Activated naive CD8-positive, alpha-beta T cell treated with anti-CD3 and anti-CD28 coated beads for 36 hours (primary cell): Measurements from ENCODE around the gene GPC5. TPM values are rescaled to one million over a fixed set of nuclear protein-coding genes. Genes with fewer than 3 reads are reported as not detected.
"Not testable (repeated sequence)": the region's sequence is repeated elsewhere in the genome, so short reads cannot be mapped to it uniquely, and the experiment has no call there.

Source experiments
- DNase-seq: peaks from one replicate; pipeline ENCODE4 v3.0.0; 2021
- H3K27ac Mint-ChIP-seq: one replicate; pipeline ENCODE4 v1.8.0; 2022; ENCODE audit warnings: mild to moderate bottlenecking, moderate library complexity, mixed read lengths
- H3K27me3 Mint-ChIP-seq: one replicate; pipeline ENCODE4 v1.8.0; 2022; ENCODE audit warnings: mild to moderate bottlenecking, mixed read lengths
- H3K36me3 Mint-ChIP-seq: one replicate; pipeline ENCODE4 v1.8.0; 2021; ENCODE audit warnings: mild to moderate bottlenecking, mixed read lengths
- H3K4me1 Mint-ChIP-seq: one replicate; pipeline ENCODE4 v1.8.0; 2021; ENCODE audit warnings: mixed read lengths
- H3K4me3 Mint-ChIP-seq: one replicate; pipeline ENCODE4 v1.8.0; 2022; ENCODE audit warnings: mild to moderate bottlenecking, moderate library complexity, mixed read lengths
- H3K9me3 Mint-ChIP-seq: one replicate; pipeline ENCODE4 v1.8.0; 2022; ENCODE audit warnings: mixed read lengths
- total RNA-seq, 2 experiments: library from RNA; stranded (reverse); gene quantifications; one replicate each; pipeline ENCODE4 v1.2.3, GENCODE V29; 2021

GPC5 gene
- total RNA-seq, 2 experiments from 2014 or later: 0.23 TPM; not detected in 1

DNA sequence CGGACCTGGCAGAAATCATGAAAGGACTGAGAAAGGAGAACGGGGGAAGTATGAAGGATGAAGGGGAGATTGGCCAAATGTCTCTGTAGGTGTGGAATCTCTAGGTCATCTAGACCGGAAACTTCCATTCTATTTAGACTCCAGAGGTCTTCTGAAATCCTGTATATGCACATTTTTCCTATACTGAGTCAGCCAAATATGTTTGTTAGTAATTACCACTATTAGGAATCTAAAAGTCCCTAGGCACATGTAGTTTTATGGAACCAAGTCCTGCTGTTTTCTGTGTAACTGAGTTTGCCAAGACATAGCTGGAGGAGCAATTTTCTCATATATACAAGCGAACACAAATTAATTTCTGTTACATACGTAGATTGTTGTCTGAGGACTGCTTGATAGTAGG lies 498.1 kb downstream of the GPC5 start:
- H3K9me3 Mint-ChIP-seq: peaks cover 3% of the 10 kb centered on the region
- H3K4me3 Mint-ChIP-seq: no peak overlapping the region
- no peaks in the 10 kb centered on the region for H3K4me1 Mint-ChIP-seq
- no peaks in the 10 kb centered on the region for H3K27me3 Mint-ChIP-seq
- H3K36me3 Mint-ChIP-seq: no peaks in the 10 kb centered on the region
- no peak for DNase-seq
- H3K27ac Mint-ChIP-seq: no peak overlapping the region

DNA sequence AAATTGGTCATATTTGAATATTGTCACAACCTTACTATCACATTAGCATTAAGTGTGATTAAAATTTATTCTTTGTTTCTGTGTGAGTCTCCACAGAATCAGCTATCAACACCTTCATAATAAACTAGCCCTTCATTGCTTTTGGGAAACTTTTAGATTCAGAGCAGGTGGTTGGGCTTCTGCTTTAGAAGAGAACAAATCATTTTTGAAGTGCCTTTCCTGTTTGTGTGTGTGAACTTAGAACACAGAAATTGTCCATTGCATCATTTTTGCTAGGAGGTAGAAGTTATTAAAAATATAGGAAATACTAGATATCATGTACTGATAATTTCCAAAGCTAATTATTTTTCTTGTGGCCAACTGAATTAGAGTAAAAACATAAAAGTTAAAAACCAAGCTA lies 500.6 kb downstream of the GPC5 start:
- not testable (repeated sequence) for H3K9me3 Mint-ChIP-seq, DNase-seq, H3K27me3 Mint-ChIP-seq, H3K36me3 Mint-ChIP-seq, H3K27ac Mint-ChIP-seq, H3K4me1 Mint-ChIP-seq, H3K4me3 Mint-ChIP-seq

- no peak for DNase-seq
- Mint-ChIP-seq H3K27me3 (no peaks in the 10 kb centered on the region), H3K27ac (no peak overlapping the region), H3K4me1 (no peaks in the 10 kb centered on the region), H3K36me3 (no peaks in the 10 kb centered on the region), H3K4me3 (no peak overlapping the region), H3K9me3 (peaks cover 3% of the 10 kb centered on the region)
These were observed 503.9 kb downstream of the GPC5 start for GRCh38 chr13:91902291-91902690.

DNA sequence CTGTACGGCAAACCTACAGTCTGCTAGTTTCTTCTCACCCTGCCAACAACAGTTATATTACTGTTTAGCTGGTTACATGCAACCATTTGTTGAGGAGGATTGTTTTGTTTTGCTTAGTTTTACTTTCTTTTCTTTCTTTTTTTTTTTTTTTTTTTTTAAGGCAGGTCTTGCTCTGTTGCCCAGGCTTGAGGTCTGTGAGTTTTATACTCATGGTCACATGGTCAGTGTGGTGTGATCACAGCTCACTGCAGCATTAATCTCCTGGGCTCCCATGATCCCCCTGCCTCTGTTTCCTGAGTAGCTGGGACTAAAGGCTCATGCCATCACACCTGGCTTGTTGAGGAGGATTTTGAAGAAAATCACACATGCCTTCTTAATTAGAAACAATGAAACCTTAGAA lies 505.6 kb downstream of the GPC5 start:
- no peak overlapping the region for H3K27ac Mint-ChIP-seq
- peaks cover 2% of the 10 kb centered on the region for H3K9me3 Mint-ChIP-seq
- DNase-seq: no peak
- no peaks in the 10 kb centered on the region for H3K4me1 Mint-ChIP-seq
- no peak overlapping the region for H3K4me3 Mint-ChIP-seq
- H3K27me3 Mint-ChIP-seq: no peaks in the 10 kb centered on the region
- H3K36me3 Mint-ChIP-seq: no peaks in the 10 kb centered on the region

GRCh38 chr13:91904597-91904996 lies 506.2 kb downstream of the GPC5 start:
- Mint-ChIP-seq H3K27me3 (no peaks in the 10 kb centered on the region), H3K4me1 (no peaks in the 10 kb centered on the region), H3K4me3 (no peak overlapping the region), H3K36me3 (no peaks in the 10 kb centered on the region), H3K9me3 (peaks cover 2% of the 10 kb centered on the region), H3K27ac (no peak overlapping the region)
- DNase-seq: no peak

GRCh38 chr13:91907398-91907797 lies 509.0 kb downstream of the GPC5 start:
- no peaks in the 10 kb centered on the region for H3K27me3 Mint-ChIP-seq
- no peaks in the 10 kb centered on the region for H3K36me3 Mint-ChIP-seq
- no peak for DNase-seq
- H3K27ac Mint-ChIP-seq: no peak overlapping the region
- H3K4me3 Mint-ChIP-seq: no peak overlapping the region
- H3K4me1 Mint-ChIP-seq: no peaks in the 10 kb centered on the region
- H3K9me3 Mint-ChIP-seq: peaks cover 2% of the 10 kb centered on the region

DNA sequence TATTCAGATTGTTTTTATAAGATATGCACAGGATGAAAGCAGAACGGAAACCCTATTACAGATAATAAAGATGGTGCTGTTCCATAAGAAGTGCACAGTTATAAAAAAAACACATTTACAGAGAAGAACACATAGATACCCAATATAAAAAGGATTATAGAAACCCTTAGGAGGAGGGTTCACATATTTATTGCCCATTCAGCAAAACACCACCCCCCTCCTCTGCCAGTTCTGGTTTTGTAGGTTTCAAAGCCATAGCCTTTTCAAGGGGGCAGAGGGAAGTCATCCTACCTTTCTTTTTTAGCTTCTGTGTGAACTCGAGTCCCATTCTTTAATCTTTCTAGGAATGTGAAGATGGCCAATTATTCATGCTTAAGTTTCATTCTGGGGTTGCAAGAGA lies 511.2 kb downstream of the GPC5 start:
- Mint-ChIP-seq H3K9me3 (no peaks in the 10 kb centered on the region), H3K4me1 (no peaks in the 10 kb centered on the region), H3K36me3 (no peaks in the 10 kb centered on the region), H3K27ac (no peak overlapping the region), H3K27me3 (no peaks in the 10 kb centered on the region), H3K4me3 (no peak overlapping the region)
- DNase-seq: no peak

DNA sequence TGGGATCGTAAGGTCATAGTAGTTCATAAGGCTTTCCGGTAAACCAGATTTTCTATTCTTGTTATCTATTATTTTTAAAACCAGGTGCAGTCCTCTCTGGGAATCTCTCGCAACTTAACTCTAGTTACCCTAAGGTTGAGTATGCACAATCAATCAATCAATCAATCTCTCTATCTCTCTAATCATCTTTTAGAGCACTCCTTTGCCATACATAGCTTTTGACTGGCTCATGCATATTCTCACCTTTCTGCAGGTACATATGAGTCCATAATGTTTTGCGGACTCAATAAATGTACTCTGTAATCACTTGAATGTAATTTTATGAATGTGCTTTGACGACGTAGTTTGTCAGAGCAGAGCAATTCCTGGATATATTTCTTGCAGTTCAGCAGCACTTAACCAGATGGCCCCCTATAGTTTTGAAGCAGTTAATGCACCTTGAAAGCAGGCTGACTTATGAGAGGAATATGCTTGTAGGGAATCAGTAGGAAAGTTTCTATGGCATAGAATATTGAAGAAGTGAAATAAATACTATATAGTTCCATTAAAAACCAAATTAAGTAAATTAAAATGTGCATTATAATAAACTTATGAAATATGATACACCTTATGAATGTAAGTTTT lies 524.7 kb downstream of the GPC5 start:
- Mint-ChIP-seq H3K4me1 (no peaks in the 10 kb centered on the region), H3K27ac (no peak overlapping the region), H3K27me3 (no peaks in the 10 kb centered on the region), H3K9me3 (no peaks in the 10 kb centered on the region), H3K4me3 (no peak overlapping the region), H3K36me3 (no peaks in the 10 kb centered on the region)
- no peak for DNase-seq

DNA sequence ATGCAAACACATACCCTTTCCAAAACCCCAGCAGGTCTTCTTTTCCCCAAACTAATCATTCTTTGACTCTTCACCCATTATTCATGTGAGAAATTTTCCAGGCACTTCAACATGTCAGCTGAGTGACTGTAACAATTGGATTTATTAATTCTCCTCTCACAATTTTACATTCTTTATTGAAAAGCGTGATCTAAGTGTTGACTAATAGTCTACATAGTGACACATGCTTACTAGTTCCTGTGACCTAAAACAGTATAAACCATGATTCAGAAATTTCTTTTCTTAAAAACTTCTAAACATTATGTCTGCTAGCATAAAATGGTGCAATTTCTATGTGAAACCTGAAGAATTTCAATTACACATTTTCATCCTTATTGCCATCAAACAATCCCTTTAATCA lies 532.3 kb downstream of the GPC5 start:
- Mint-ChIP-seq H3K9me3 (no peaks in the 10 kb centered on the region), H3K36me3 (no peaks in the 10 kb centered on the region), H3K27me3 (no peaks in the 10 kb centered on the region), H3K4me3 (no peak overlapping the region), H3K4me1 (no peaks in the 10 kb centered on the region), H3K27ac (no peak overlapping the region)
- DNase-seq: no peak

GRCh38 chr13:91934354-91934753 lies 535.9 kb downstream of the GPC5 start:
- H3K27me3 Mint-ChIP-seq: no peaks in the 10 kb centered on the region
- H3K9me3 Mint-ChIP-seq: no peaks in the 10 kb centered on the region
- H3K36me3 Mint-ChIP-seq: no peaks in the 10 kb centered on the region
- no peak for DNase-seq
- no peak overlapping the region for H3K4me3 Mint-ChIP-seq
- no peak overlapping the region for H3K27ac Mint-ChIP-seq
- no peaks in the 10 kb centered on the region for H3K4me1 Mint-ChIP-seq

- no peak for DNase-seq
- no peaks in the 10 kb centered on the region for H3K27me3 Mint-ChIP-seq
- H3K27ac Mint-ChIP-seq: no peak overlapping the region
- no peak overlapping the region for H3K4me3 Mint-ChIP-seq
- H3K4me1 Mint-ChIP-seq: no peaks in the 10 kb centered on the region
- H3K36me3 Mint-ChIP-seq: no peaks in the 10 kb centered on the region
- H3K9me3 Mint-ChIP-seq: no peaks in the 10 kb centered on the region
These were observed 548.2 kb downstream of the GPC5 start for GRCh38 chr13:91946498-91947070.

DNA sequence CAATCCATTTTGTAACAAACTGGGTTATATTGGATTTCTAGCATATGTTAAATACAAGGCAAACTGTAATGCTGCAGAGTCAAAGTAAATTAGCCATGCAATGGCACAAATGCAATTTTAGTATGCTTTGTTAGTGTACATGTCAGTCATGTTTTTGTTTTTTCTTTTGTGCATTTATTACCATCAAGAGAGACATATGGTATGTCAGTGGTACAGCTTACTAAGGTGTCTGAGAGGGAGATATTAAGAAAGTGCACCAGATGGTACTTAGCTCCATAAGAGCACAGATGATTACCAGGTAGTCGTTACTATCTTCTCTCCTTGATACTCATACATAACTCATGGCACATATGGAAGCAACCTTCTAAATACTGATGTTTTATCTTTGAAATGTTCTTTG lies 550.3 kb downstream of the GPC5 start:
- H3K4me1 Mint-ChIP-seq: no peaks in the 10 kb centered on the region
- H3K9me3 Mint-ChIP-seq: no peaks in the 10 kb centered on the region
- H3K4me3 Mint-ChIP-seq: no peak overlapping the region
- DNase-seq: no peak
- H3K36me3 Mint-ChIP-seq: no peaks in the 10 kb centered on the region
- H3K27ac Mint-ChIP-seq: no peak overlapping the region
- H3K27me3 Mint-ChIP-seq: no peaks in the 10 kb centered on the region

DNA sequence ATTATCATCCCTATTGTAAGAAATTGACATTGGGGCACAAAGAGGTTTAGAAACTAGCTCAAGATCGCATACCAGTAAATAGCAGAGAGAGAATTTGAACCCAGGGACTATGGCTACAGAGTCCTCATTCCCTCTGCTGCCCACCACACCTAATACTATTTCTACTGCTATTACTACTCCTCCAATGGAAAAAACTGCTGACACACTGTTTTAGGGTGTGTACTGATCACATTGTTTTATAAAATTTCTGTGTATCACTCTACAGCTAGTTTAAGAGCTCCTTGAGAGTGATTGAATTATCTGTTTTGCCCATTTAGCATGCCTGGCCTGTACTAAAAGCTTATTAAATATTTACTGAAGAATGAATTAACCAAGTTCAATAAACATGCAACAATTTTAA lies 552.4 kb downstream of the GPC5 start:
- no peak for DNase-seq
- Mint-ChIP-seq H3K4me1 (no peaks in the 10 kb centered on the region), H3K27ac (no peak overlapping the region), H3K36me3 (no peaks in the 10 kb centered on the region), H3K9me3 (no peaks in the 10 kb centered on the region), H3K27me3 (no peaks in the 10 kb centered on the region), H3K4me3 (no peak overlapping the region)

DNA sequence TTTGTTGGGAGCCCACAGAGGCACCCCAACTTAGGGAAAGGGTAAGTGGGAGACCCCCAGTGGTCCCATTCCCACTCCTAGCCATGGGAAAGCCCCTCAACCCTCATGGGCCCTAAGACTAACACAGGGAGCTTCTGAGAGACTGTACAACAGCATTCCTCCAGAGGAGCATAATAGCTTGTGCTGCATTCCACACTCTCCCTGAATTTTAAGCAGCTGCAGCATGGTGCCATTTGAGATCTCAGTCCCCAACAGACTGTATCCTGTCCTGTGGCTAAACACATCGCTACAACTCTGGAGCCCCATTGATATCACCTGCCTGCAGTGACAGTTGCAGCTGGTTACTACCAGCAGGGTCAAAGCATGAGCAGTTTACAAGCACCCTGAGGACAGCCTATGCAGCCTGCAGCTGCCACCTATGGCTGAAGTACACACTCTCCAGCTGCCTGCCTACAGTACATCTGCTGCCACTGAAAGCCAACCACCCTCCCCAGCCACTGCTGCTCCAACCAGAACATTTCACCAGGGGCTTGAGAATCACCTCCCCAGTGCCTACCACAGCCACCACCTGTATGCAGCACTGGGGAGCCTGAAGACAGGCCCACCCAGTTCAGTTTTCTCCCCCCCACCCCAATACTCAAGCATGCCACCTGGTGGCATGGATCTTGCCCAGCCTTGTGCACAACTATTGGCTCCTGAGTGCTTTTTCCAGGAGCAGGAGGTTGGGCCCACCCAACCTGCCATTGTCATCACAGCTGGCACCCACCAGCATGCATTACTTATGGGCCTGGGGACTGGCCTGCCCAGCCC lies 557.3 kb downstream of the GPC5 start:
- H3K27ac Mint-ChIP-seq: no peak overlapping the region
- DNase-seq: no peak
- no peaks in the 10 kb centered on the region for H3K4me1 Mint-ChIP-seq
- H3K36me3 Mint-ChIP-seq: no peaks in the 10 kb centered on the region
- H3K27me3 Mint-ChIP-seq: no peaks in the 10 kb centered on the region
- H3K9me3 Mint-ChIP-seq: no peaks in the 10 kb centered on the region
- no peak overlapping the region for H3K4me3 Mint-ChIP-seq

- H3K4me1 Mint-ChIP-seq: no peaks in the 10 kb centered on the region
- no peak for DNase-seq
- peaks cover 3% of the 10 kb centered on the region for H3K36me3 Mint-ChIP-seq
- no peak overlapping the region for H3K27ac Mint-ChIP-seq
- no peak overlapping the region for H3K4me3 Mint-ChIP-seq
- H3K9me3 Mint-ChIP-seq: peaks cover 6% of the 10 kb centered on the region
- no peaks in the 10 kb centered on the region for H3K27me3 Mint-ChIP-seq
These were observed 562.5 kb downstream of the GPC5 start for GRCh38 chr13:91960947-91961346.

DNA sequence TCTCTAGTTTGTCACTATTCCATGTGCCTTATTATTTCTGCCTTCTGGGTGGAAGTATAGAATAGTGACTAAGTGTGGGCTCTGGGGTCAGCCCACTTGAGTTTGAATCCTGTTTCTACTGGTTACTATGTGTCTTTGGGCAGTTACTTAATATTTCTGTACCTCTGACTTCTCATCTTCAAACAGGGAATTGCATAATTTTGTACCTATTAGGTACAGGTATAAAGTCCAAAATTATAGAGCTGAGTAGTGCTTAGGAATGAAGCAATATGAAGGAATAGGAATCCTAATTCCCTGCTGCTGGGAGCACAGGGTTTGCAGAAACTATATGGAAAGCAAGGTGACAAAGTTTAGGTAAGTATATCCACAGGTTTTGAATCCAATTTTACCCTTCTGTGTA lies 564.5 kb downstream of the GPC5 start:
- Mint-ChIP-seq H3K4me3 (no peak overlapping the region), H3K27ac (no peak overlapping the region), H3K9me3 (peaks cover 7% of the 10 kb centered on the region), H3K4me1 (no peaks in the 10 kb centered on the region), H3K27me3 (no peaks in the 10 kb centered on the region), H3K36me3 (peaks cover 3% of the 10 kb centered on the region)
- DNase-seq: no peak
